Stimulated activated CD4-positive, alpha-beta T cell treated with anti-CD3 and anti-CD28 coated beads, Interleukin-1b, Interleukin-23, amount 100 ng/mL, for 1 hour (primary cell): ENCODE measurements around the gene RCAN3.
A peak's percentile ranks its signal among the peaks of the same experiment; 100 is the strongest.
"Not testable (repeated sequence)": the region's sequence is repeated elsewhere in the genome, so short reads cannot be mapped to it uniquely, and the experiment has no call there.

Source experiments
- DNase-seq, 2 donors: peaks; one replicate each; pipeline ENCODE4 v3.0.0-alpha.2; 2020; ENCODE audit warnings: low read depth in 2 of 2

The RCAN3 gene

GRCh38 chr1:24513706-24514105 lies 11.1 kb downstream of the RCAN3 start:
- no peak for DNase-seq

DNA sequence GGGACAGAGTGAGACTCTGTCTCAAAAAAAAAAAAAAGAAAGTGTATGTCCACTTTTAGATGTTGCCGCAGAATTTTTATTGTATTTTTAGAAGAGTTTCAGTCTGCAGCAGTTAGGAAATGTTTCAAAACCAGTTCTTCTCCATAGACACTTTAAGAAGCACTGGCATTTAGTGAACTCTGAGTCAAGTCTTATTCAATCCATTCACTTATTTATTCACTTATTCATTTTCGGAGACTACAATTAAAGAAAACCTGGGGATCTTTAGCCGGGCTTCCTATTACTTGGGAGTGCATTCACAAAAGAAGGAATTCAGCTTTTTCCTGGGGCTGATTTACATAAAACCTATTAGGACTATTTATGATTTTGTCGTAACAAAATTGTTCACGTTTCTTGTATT lies 12.3 kb downstream of the RCAN3 start:
- DNase-seq, result no peak

DNA sequence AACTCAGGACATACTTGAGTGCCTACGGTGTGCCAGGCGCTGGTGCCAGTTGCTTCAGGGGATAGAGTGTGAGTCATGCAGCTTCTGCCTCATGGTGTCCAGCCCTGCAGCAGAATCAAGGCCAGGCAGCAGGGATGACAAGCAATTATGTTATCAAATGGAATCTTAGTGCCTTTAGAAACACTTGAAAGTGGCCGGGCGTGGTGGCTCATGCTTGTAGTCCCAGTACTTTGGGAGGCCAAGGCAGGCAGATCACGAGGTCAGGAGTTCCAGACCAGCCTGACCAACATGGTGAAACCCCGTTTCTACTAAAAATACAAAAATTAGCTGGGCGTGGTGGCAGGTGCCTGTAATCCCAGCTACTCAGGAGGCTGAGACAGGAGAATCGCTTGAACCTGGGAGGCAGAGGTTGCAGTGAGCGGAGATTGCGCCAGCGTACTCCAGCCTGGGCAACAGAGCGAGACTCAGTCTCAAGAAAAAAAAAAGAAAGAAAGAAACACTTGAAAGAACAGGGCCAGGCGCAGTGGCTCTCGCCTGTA lies 13.1 kb downstream of the RCAN3 start:
- DNase-seq, result not testable (repeated sequence)

GRCh38 chr1:24516506-24516905 lies 13.9 kb downstream of the RCAN3 start:
- no peak for DNase-seq

- DNase-seq, result no peak
These were observed 15.3 kb downstream of the RCAN3 start for GRCh38 chr1:24517898-24518297.

GRCh38 chr1:24520282-24520681 lies 17.6 kb downstream of the RCAN3 start:
- DNase-seq, result not testable (repeated sequence)

DNA sequence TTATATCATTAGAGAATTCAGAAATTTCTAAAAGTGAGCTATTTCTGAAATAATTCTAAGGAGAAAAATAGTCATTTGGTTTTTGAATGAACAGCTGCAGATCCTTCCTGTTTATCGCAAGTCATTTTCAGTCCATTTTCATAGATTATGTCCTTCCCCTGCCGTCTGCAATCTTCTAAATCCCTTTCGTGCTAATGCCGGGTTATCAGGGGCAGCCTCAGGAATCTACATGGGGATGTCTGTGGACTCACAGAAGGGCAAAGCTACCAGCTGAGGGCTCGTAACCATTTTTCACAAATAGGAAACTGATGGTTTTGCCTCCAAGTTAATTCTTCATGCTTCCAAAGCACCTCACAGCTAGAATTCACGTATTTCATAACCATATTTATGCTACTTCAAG lies 23.0 kb downstream of the RCAN3 start:
- DNase-seq, result no peak

GRCh38 chr1:24526045-24526444 lies 23.4 kb downstream of the RCAN3 start:
- no peak for DNase-seq

- DNase-seq, result no peak
These were observed 24.4 kb downstream of the RCAN3 start for GRCh38 chr1:24526940-24527542.

- DNase-seq, result no peak
These were observed 26.1 kb downstream of the RCAN3 start for GRCh38 chr1:24528744-24529143.

DNA sequence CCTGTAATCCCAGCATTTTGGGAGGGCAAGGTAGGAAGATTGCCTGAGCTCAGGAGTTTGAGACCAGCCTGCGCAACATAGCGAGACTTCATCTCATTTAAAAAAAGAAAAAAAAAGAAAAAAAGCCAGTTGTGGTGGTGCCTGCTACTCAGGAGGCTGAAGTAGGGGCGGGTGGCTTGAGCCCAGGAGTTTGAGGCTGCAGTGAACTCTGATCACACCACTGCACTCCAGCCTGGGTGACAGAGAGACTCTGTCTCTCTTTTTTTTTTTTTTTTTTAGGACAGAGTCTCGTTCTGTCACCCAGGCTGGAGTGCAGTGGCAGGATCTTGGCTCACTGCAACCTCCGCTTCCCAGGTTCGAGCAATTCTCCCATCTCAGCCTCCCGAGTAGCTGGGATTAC lies 26.7 kb downstream of the RCAN3 start:
- not testable (repeated sequence) for DNase-seq

GRCh38 chr1:24535021-24535424 lies 32.4 kb downstream of the RCAN3 start:
- peak; percentile 28 to 40 for DNase-seq

DNA sequence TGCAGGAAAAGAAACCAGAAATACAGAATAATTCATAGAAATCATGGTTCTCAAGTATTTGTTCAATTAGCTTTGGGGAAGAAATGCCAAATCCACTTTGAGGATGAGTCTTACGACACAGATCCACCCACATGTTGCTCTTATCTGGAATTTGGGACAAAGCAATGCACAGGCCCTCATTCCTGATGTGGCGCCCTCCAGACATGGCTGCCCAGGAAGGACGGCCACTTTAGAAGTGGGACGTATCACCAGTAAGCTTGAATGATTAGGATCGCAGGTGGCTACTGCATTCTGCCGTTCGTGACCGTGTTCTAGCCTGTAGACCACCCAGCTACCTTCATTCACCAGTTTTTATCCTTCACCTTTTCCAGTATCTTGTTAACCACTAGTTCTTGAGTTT lies 33.1 kb downstream of the RCAN3 start:
- no peak for DNase-seq

- peak in 1 of 2 donors; percentile 40 for DNase-seq
These were observed 33.8 kb downstream of the RCAN3 start for GRCh38 chr1:24536391-24536840.

DNA sequence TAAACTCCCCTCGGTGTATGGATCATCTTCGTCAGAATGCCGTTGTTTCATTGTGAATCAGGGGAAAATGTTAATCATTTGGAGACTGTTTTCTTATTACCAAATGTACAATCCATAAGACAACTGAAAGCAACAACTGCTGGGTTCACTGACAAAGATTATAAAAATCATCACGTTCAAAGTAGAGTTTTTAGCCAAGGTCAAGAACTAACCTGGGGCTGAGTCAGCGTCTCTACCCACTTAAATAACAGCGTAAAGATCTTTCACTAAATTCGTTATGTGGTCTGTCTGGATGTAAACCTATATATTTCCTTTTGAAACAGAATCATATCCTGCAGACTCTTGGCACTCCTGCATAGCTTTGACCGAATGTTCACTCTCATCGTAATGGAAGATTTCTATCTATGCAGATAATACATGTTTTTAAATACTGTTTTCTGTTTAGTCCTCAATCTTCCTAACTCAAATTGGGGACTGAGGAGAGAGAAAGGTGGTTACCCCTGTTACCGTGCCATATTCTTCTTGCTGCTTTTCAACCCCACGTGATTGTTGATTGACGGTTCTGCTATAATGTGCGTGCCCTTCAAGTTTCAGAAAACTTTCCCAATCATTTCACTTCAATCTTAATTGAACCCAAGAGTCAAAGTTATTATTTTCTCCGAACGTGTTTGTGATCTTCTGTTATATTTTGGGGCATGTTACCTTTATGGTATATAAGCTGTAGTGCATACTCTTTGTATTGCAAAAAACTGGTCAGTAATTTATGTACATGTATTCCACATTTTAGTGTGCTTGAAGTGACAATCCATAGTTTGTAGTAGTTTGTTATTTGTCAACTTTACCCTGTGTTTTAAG lies 37.6 kb downstream of the RCAN3 start:
- no peak for DNase-seq

GRCh38 chr1:24540906-24541710 lies 38.5 kb downstream of the RCAN3 start:
- DNase-seq, result no peak

GRCh38 chr1:24541711-24542346 lies 39.2 kb downstream of the RCAN3 start:
- no peak for DNase-seq

DNA sequence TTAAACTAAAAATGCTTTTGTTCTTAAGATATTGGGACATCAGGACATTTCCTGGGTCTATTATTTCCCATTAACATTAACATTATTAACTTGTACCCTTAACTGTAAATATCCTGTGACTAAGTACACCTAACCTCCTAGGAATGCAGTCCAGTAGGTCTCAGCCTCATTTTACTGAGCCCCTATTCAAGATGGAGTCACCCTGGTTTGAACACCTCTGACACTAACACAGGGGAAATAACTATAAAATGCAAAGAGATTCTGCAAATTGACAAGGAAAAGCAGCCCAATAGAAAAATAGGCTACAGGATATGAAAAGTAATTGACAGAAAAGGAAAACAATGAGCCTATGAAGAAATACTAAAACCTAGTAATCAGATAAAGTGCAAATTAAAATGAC lies 41.6 kb downstream of the RCAN3 start:
- no peak for DNase-seq

DNA sequence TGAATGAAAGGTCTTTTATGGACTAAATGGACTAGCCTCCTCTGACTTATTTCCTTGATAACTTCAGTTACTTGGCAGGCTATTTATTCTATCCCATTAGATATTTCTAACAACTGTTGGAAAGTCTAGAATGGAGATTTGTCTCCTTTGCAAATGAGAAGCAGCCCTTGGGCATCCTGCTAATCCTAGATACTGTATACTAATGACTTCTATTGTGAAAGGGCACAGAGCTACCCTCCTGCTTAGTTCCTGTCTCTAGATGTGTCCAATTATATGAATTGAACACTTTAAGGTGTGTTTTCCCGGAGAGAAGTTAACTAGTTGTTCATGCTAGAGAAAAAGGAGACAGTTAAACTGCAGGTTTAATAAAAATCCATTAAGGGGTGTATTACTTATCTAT lies 43.0 kb downstream of the RCAN3 start:
- no peak for DNase-seq

- no peak for DNase-seq
These were observed 44.6 kb downstream of the RCAN3 start for GRCh38 chr1:24547195-24547594.

DNA sequence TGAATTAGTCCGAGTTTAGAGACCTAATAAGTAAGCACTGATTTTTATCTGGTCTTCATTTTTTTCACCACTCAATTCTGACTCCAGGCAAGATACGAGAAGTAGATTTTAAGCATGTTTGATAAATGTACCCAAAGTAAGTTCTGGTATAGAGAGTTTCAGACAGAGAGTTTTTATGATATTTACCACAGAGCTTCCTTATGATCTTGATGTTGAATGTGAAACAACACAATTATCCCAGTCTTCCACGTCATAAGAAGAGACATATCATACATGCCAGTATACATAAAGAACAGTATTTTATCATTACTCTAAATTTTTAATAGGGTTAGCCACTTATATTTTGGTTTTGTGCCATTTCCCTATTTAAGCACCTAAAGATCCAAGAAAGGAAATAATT lies 45.4 kb downstream of the RCAN3 start:
- DNase-seq, result no peak

DNA sequence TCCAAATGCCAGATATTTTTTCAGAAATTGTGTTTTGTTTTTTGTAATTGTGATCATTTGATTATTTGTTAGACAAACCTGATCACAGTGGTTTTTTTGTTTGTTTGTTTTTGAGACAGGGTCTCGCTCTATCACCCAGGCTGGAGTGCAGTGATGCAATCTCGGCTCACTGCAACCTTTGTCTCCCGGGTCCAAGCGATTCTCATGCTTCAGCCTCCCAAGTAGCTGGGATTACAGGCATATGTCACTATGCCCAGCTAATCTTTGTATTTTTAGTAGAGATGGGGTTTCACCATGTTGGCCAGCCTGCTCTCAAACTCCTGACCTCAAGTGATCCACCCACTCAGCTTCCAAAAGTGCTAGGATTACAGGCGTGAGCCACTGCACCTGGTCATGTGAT lies 46.6 kb downstream of the RCAN3 start:
- DNase-seq, result not testable (repeated sequence)
